NCI-H1694 (cell line): ENCODE results near the gene SHC2.
"Not testable (repeated sequence)": the region's sequence is repeated elsewhere in the genome, so short reads cannot be mapped to it uniquely, and the experiment has no call there.

ENCODE experiments used
- DNase-seq: peaks from one replicate; lab custom pipeline; 2025; lab: John Stamatoyannopoulos, UW

SHC2 gene

DNA sequence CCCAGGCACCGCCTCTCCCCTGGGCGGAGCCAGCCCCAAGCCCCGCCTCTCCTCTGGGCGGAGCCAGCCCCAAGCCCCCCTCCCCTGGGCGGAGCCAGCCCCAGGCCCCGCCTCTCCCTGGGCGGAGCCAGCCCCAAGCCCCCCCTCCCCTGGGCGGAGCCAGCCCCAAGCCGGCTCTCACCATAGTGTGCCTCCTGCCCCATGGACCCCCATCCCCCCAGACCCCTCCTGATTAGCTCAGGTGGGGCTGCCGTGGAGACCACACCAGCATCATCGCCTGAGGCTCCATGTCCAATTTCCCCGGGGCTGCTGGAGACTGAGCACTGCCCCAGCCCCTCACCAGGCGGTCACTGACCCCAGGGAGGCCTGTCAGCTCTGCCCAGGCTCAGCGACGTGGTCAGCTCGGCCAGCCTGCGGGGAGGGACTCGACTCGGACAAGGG lies 31.3 kb upstream of the SHC2 start:
- no peak for DNase-seq

- no peak for DNase-seq
Measured at GRCh38 chr19:491146-491741, 30.4 kb upstream of the SHC2 start.

GRCh38 chr19:489418-490196 lies 28.8 kb upstream of the SHC2 start:
- DNase-seq, result no peak

GRCh38 chr19:488505-489417 lies 27.9 kb upstream of the SHC2 start:
- peak; percentile 55 for DNase-seq

GRCh38 chr19:485583-486236 lies 24.9 kb upstream of the SHC2 start:
- no peak for DNase-seq

DNA sequence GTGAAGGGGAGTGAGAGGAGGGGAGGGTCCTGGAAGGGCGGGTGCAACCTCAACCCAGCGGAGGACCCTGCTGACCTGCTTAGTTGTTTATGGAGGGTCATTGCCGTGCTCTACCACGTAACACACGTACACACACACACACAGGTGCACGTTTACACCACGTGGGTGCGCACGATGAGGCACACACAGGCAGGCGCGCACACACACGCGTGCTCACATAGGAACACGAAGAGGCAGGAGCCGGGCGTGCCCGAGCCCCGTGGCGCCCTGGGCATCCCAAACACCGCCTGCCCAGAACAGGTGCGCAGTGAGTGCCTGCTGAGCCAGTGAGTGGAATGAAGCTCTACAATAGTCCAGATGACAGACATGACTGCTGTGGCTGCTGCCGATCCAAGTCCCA lies 24.2 kb upstream of the SHC2 start:
- no peak for DNase-seq

DNA sequence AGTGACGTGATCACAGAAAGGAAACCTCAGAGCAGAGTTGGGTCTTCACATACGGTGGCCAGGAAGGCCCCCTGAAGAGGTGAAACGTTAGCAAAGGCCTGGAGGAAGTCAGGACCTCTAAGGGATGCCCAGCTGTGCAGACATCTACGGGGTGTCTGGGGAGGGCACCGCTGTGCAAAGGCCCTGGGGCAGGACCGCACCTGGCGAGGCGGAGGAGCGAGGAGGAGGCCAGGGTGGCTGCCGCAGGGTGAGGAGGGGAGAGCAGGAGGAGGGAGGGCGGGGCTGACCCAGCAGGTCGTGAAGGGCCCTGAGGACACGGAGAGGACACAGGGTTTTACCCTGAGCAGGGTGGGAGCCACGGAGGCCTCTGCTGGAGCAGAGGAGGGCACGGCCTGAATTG lies 23.7 kb upstream of the SHC2 start:
- DNase-seq, result no peak

DNA sequence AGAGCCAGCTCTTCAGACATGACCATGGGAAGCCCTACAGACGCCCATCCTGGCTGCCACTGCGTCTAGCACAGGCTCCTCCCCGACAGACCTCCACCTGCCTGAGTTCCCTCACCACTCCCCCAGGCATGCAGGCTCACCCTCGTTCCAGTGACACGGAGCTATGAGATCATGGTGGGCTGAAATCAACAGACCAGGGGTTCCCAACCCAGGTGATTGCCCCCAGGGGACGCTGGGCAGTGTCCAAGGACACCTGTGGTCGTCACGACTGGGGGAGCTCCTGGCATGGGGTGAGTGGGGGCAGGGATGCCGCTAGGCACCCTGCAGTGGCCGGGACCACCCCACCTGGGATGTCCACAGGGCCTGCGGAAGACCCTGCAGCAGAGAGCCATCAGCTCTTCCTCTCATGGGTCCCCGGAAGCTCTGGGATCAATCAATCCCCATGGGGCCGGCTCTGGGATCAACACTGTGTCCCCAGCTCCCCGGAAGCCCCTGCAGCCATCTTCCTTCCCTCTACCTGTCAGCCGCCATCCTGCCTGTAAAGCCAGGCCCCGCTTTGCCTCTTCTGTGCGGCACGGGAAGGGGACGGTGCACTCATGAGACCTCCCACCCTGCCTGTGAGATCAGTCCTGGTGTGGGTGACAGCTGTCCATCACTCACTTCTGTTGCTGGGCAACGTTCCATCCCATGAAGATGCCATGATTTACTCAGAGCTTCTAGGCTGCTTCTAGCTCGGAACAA lies 22.7 kb upstream of the SHC2 start:
- no peak for DNase-seq

GRCh38 chr19:482186-483041 lies 21.6 kb upstream of the SHC2 start:
- DNase-seq, result no peak

- DNase-seq, result not testable (repeated sequence)
Measured at GRCh38 chr19:481100-481499, 20.3 kb upstream of the SHC2 start.

DNA sequence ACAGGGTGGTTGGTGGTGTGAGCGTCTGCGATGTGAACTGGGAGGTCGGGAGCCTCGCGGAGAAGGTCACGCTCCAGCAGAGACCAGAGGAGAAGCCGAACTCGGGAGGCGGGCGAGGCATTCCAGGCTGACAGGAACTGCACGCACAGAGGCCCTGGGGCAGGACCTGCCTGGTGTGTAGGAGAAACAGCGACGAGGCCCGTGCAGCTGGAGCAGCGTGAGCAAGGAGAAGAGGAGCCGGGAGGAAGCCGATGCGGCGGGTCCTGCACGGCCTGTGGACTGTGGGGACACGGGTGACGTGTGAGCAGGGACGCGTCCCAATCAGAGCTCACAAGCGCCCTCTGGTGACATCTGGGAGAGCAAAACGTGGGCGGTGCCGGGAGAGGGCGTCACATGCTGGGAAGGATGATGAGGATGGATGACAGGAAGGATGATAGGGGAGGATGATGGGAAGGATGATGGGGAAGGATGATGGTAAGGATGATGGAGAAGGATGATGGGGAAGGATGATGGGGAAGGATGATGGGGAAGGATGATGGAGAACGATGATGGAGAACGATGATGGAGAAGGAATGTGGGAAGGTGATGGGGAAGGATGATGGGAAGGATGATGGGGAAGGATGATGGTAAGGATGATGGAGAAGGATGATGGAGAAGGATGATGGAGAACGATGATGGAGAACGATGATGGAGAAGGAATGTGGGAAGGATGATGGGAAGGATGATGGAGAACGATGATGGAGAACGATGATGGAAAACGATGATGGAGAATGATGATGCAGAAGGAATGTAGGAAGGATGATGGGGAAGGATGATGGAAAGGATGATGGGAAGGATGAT lies 19.4 kb upstream of the SHC2 start:
- DNase-seq, result peak; percentile 27

GRCh38 chr19:478976-479375 lies 18.1 kb upstream of the SHC2 start:
- no peak for DNase-seq

DNA sequence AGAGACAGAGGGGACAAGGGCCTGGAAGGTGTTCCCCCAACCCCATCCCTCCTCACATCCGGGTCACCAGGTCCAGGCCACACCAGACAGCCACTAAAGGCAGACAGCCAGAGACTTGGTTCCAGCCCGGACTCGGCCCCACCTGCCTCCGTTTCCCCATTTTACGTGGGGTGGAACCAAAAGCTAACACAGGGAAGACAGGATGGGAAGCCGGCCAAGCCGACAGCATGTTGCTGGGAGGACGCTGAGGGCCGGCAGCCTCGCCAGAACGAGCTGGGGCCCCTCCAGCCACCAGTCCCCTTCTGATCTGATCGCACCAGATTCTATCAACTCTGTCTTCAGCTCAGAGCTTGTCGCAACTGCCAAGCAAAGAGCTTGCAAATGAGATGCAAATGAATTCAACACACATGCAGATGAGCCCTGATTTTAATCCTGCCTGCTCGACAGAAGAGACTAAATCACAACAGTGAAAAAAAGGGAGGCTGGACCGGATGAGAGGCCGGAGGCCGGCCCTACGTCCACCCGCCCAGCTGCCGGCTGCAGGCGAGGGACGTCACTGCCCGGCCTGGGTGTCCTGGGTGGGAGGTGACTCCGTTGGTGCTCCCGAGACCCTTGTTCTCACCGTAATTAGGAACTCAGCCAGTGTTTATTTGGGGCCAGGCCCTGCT lies 17.5 kb upstream of the SHC2 start:
- DNase-seq, result no peak

DNA sequence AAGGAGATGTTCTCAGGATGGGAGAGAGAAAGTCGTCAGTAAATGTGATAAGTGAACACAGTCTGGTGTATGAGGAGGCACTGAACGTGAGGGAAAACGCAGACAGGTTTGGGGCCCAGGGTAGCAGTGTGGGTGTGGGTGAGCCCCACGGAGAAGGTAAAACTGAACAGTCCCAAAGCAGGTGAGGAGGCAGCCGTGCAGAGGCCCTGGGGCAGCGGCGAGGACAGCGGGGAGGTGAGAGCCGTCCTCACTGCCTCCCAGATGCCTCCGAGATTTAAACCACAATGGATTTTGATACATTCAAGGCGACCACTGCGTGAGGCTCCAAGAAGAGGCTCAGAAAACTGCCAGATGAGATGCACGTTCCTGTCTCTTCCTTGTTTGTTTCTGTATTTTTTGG lies 14.5 kb upstream of the SHC2 start:
- no peak for DNase-seq

DNA sequence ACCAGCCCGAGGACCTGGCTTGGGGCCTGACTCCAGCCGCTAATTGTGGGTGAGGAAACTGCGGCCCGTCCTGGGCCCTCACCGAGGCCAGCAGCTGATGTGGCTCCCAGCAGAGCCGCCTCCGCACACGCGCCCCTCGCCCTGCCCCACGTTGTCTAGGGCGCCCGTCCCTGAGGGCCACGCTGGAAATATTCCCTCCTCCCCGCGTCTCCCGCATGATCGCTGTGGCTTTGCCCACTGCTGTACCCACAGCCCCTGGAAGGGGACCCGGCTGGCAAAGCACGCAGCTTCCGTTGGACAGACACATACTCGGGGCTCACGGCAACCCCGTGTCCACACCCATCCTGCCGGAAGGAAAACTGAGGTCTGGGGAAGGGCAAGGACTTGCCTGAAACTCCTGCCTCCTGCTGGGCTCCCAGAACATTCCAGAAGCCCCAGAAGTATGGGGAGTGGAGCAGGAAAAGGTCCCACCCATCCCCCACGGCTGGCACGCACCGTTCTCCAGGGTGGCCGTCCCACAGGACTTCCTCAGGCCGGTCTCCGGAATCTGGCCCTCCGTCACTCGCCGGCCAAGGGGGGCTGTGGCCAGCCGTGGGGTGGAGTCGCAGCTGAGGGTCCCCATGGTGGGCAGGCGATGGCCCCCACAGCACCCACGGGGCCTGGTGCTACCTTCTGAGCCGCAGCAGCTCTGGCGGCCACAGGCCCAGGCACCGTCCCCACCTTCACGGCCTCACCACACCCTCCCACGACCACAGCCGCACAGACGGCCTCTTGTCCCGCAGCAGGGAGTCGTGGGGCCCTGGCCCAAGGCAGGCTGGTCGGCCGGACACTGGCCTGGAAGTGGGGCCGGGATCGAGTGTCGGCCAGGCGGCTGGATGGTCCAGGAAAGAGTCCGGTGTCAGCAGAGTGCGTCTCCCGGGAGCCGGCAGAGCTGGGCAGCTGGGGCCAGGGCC lies 13.6 kb upstream of the SHC2 start:
- no peak for DNase-seq

- no peak for DNase-seq
Measured at GRCh38 chr19:472005-472858, 11.4 kb upstream of the SHC2 start.

DNA sequence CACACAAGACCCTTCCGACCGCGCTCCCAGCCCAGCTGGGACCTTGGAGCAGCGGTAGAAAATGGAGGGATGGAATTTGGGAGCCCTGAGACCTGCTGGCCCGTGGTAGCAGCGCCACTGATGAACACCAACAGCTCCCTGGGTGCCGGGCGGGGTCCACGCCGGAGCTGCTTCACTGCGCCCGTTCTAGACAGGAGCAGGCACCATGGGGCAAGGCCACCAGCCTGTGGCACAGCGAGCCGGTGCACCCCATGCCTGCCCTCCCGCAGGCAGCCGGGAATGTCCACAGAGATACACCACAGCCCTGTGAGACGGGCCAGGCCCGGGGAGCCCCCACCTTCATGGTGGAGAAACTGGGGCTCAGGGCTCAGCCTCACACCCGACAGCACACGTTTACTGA lies 9.9 kb upstream of the SHC2 start:
- DNase-seq, result no peak
